Cardiac fibroblast (primary cell): ENCODE data around the gene YWHAE.
A peak's percentile ranks its signal among the peaks of the same experiment; 100 is the strongest.
"Not testable (repeated sequence)": the region's sequence is repeated elsewhere in the genome, so short reads cannot be mapped to it uniquely, and the experiment has no call there.

ENCODE experiments used
- DNase-seq, 2 donors: peaks; one replicate each; pipeline versions ENCODE4 v3.0.0 to v3.0.0-alpha.2; 2010; ENCODE audit warnings: low read depth in 2 of 2
- H3K4me3 ChIP-seq, 2 donors: replicated peaks in 1 of 2; 1 replicate in 1 of 2; 2 replicates in 1 of 2; pipeline ENCODE4 v1.5.1; 2011; ENCODE audit warnings: low read depth in 2 of 2, low read length in 2 of 2, mild to moderate bottlenecking in 2 of 2, moderate library complexity in 1 of 2
- TF ChIP-seq, protein P1 (sequence below): IDR thresholded peaks from one replicate; pipeline ENCODE4 v1.5.1; 2011; ENCODE audit warnings: low read depth, mild to moderate bottlenecking, low read length, inconsistent platforms

Gene YWHAE

DNA sequence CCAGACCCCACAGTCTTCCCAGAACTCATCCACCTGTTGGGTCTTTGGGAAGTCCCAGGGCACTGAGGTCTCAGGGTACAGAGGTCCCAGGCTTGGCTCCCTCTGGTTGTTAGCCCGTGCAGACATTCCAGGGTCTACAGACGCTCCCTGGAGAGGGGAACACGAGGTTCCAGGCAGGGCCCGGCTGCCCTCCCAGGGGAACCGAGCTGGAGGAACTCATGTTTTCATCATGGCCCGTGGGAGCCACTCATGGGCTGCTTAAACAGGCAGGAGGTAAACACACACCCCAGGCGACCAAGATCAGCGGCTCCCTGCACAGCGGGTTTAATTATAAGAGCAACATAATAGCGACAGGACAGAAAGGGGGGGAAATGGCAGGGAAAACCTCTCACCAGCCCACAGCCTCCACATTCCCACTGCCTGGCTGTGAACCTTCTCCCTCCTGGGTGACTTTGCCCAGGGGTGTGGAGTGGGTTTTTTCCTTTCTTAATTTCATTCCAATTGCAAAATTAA, 84.1 kb downstream of the YWHAE start:
- no peak overlapping the region for H3K4me3 ChIP-seq
- TF ChIP-seq, protein P1, sequence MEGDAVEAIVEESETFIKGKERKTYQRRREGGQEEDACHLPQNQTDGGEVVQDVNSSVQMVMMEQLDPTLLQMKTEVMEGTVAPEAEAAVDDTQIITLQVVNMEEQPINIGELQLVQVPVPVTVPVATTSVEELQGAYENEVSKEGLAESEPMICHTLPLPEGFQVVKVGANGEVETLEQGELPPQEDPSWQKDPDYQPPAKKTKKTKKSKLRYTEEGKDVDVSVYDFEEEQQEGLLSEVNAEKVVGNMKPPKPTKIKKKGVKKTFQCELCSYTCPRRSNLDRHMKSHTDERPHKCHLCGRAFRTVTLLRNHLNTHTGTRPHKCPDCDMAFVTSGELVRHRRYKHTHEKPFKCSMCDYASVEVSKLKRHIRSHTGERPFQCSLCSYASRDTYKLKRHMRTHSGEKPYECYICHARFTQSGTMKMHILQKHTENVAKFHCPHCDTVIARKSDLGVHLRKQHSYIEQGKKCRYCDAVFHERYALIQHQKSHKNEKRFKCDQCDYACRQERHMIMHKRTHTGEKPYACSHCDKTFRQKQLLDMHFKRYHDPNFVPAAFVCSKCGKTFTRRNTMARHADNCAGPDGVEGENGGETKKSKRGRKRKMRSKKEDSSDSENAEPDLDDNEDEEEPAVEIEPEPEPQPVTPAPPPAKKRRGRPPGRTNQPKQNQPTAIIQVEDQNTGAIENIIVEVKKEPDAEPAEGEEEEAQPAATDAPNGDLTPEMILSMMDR: no peak
- peak in 1 of 2 donors; percentile 25 for DNase-seq

DNA sequence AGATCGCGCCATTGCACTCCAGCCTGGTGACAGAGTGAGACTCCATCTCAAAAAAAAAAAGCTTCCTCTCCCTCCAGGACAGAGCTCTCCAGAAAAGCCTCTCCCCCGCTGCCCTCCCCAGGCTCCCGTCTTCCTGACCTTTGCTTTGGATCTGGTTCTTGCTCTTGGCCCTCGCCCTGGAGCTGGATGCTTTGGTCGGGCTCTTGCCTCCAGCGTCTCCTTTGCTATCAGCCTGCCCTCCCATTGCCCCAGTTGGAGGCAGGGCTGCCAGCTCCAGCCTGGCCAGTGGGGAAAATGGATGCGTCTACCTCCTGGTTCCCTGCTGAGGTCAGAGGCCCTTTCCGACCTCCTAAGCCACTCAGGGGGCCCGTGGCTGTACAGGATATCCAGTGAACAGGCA, 84.6 kb downstream of the YWHAE start:
- TF ChIP-seq, protein P1: no peak
- H3K4me3 ChIP-seq: no peak overlapping the region
- DNase-seq: peak in 1 of 2 donors; percentile 22

DNA sequence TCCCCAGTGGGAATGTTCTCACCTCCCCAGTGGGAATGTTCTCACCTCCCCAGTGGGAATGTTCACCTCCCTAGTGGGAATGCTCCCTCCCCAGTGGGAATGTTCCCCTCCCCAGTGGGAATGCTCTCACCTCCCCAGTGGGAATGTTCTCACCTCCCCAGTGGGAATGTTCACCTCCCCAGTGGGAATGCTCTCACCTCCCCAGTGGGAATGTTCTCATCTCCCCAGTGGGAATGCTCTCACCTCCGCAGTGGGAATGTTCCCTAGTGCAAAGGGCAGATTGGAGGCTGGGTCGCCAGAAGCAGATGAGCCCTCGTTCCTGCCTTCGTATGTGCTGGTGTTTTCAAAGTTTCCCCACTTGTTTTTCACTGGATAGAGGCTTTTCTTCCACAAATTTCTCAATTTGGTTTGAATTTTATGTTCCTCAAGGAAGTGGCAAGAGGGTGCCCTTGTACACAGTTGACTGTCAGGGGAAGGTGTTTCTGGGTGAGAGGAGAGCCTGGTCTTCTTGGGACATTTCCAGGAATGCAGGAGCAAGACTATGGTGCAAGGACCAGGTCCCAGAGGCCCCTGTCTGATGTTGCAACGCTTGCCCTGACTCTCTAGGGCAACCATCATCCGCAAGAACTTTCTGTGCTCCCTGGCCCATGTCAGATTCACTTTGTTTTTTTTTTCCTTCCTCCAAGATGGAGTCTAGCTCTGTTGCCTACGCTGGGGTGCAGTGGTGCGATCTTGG, 86.6 kb downstream of the YWHAE start:
- TF ChIP-seq, protein P1: no peak
- no peak overlapping the region for H3K4me3 ChIP-seq
- peak; percentile 48 to 67 for DNase-seq

DNA sequence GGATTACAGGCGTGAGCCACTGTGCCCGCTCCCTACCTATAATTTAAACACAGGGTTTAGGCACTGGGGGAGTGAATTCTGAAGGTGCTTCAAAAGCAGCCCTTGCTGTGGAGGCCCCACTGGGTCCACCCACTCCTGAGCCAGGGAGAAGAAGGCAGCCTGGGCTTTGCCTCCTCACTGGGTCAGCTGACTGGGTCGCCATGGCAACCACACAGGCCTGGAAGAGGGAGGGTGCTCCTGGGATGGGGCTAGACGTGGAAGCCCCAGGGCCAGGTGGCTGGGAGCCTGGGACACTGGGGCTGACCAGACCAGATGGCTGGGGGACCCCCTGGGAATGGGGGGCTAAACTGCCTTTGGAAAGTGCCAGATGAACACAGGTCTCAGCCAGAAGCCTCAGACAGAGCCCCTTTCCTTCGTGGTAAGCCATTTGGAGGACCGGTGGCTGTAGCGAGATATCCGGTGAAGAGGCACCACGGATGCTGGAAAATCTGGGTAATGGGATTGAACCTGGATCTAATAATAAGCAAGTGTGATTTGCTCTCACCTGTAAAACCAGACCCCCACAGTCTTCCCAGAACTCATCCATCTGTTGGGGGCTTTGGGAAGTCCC, 87.7 kb downstream of the YWHAE start:
- H3K4me3 ChIP-seq: no peak overlapping the region
- DNase-seq: no peak
- TF ChIP-seq, protein P1: no peak

DNA sequence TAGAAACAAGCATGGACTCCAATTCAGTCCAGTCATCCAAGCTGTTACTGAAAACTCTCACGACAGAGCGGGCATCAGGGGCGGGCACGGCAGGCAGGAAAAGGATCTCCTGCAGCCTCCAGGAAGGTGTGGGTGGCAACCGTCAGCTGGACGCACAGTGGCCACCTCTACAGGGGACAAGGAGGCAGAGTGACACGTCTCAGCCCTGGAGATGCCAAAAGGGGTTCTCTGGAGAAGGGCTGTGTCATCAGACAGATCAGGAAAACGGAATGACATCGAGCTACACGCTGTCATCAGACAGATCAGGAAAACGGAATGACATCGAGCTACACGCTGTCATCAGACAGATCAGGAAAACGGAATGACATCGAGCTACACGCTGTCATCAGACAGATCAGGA, 92.2 kb downstream of the YWHAE start:
- not testable (repeated sequence) for DNase-seq, H3K4me3 ChIP-seq

DNA sequence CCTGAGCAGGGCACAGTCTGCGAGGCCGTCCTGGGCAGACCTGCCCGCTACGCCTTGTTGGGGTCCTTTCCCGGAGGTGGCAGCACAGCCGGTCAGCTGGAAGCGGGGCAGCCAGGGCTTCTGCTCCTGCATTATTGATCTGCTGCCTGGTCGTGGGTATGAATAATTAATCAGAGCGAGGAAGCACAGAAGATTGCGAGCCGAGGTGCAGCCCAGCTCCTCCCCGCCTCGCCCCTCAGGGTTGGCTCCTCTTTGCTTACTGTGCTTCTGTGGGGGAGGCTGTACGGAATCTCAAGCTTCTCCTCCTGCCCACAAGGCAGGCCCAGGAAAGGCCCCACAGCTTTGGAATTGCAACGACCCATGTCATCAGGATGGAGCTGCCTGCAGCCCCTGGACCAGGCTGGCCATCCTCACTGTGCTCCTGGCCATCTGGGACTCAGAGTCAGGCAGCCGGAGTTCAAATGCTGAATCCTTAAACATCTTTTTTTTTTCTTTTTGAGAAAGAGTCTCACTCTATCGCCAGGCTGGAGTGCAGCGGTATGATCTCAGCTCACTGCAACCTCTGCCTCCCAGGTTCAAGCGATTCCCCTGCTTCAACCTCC, 95.0 kb downstream of the YWHAE start:
- H3K4me3 ChIP-seq: no peak overlapping the region
- TF ChIP-seq, protein P1: no peak
- DNase-seq: no peak

DNA sequence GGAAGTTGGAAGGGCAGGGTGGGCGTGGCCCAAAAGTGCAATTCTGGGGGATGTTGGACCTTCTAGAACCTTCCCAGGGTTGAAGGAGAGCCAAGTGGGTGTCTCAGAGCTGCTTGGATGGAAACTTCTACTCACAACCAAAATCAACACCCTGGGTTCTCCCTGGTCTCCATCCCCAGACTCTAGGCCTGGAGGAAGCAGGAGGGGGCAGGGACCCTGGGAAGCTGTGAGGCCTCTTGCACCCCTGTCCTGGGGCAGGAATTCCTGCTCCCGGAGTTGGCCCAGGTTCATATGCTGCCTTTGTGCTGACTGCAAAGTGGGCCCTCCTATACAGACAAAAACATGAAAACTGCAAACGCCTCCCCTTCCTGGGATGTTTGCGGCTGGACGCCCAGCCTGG, 95.5 kb downstream of the YWHAE start:
- no peak overlapping the region for H3K4me3 ChIP-seq
- DNase-seq: no peak
- TF ChIP-seq, protein P1: no peak
